ENCODE measurements around the gene COL5A2. TPM values are rescaled to one million over a fixed set of nuclear protein-coding genes. Genes with fewer than 3 reads are reported as not detected.

Gene COL5A2
- total and polyA plus RNA-seq, 9 of the 15 experiments (the other 6 are each of a cell fraction or from before 2014, with no cell fraction given), result 0.01 to 0.54 (median 0.19) TPM

- TF ChIP-seq KDM2B (CRISPR knock-in tag; IDR thresholded peaks at IDR 0.05) (no peak), JUND (IDR thresholded peaks at IDR 0.05; ENCODE audit: borderline replicate concordance, low read depth, low read length) (peak; percentile 72; the same call in 1 of the 2 replicates), JUND (tag; IDR thresholded peaks at IDR 0.05; ENCODE audit: borderline replicate concordance, low read depth, low read length) (peak; percentile 56; the same call in 1 of the 3 replicates), E2F5 (CRISPR knock-in tag; IDR thresholded peaks at IDR 0.05) (no peak), NUFIP1 (IDR thresholded peaks at IDR 0.05; ENCODE audit: partially characterized antibody) (no peak), SMARCC2 (IDR thresholded peaks at IDR 0.05; ENCODE audit: low read depth) (no peak), PCBP2 (IDR thresholded peaks at IDR 0.05; ENCODE audit: low read depth, low read length, poor library complexity, severe bottlenecking) (no peak), FOSL1 (tag; conservative IDR thresholded peaks at IDR 0.05) (peak; percentile 84), MTF1 (CRISPR knock-in tag; IDR thresholded peaks at IDR 0.05; ENCODE audit: borderline replicate concordance) (no peak), L3MBTL2 (IDR thresholded peaks at IDR 0.05) (no peak), THRB (CRISPR knock-in tag; conservative IDR thresholded peaks at IDR 0.05) (no peak), POLR2H (tag; IDR thresholded peaks at IDR 0.05; ENCODE audit: low read depth) (no peak), NONO (IDR thresholded peaks at IDR 0.05; ENCODE audit: low read depth in 2 of 2, low read length in 1 of 2) (no peak), ZFPM2 (CRISPR knock-in tag; IDR thresholded peaks at IDR 0.05) (no peak), ZNF146 (CRISPR knock-in tag; IDR thresholded peaks at IDR 0.05; ENCODE audit: unreplicated experiment) (no peak), ZNF143 (CRISPR knock-in tag; IDR thresholded peaks at IDR 0.05) (no peak), ZNF324 (CRISPR knock-in tag; IDR thresholded peaks at IDR 0.05) (no peak), MTA2 (IDR thresholded peaks at IDR 0.05; ENCODE audit: low read depth) (no peak), ZNF316 (IDR thresholded peaks at IDR 0.05) (peak; percentile 39; the same call in 1 of the 2 replicates), TCF15 (CRISPR knock-in tag; IDR thresholded peaks at IDR 0.05) (no peak), ZNF561 (CRISPR knock-in tag; conservative IDR thresholded peaks at IDR 0.05) (no peak), RNF219 (CRISPR knock-in tag; IDR thresholded peaks at IDR 0.05) (no peak), CBX8 (IDR thresholded peaks at IDR 0.05; ENCODE audit: borderline replicate concordance, extremely low read depth, low read depth, low read length, poor library complexity, severe bottlenecking) (no peak), ZNF239 (CRISPR knock-in tag; IDR thresholded peaks at IDR 0.05) (no peak), MTA3 (IDR thresholded peaks at IDR 0.05; ENCODE audit: borderline replicate concordance) (no peak), ZNF24 (IDR thresholded peaks at IDR 0.05) (no peak)
These were observed 24.9 kb upstream of the COL5A2 start (continued) for GRCh38 chr2:189204322-189204941.
